AG20443 (cell line): ENCODE measurements around the gene HOXD12.

ENCODE experiments used
- DNase-seq: peaks from one replicate; pipeline ENCODE4 v3.0.0; 2012; ENCODE audit warnings: low spot score, mixed read lengths

The HOXD12 gene

DNA sequence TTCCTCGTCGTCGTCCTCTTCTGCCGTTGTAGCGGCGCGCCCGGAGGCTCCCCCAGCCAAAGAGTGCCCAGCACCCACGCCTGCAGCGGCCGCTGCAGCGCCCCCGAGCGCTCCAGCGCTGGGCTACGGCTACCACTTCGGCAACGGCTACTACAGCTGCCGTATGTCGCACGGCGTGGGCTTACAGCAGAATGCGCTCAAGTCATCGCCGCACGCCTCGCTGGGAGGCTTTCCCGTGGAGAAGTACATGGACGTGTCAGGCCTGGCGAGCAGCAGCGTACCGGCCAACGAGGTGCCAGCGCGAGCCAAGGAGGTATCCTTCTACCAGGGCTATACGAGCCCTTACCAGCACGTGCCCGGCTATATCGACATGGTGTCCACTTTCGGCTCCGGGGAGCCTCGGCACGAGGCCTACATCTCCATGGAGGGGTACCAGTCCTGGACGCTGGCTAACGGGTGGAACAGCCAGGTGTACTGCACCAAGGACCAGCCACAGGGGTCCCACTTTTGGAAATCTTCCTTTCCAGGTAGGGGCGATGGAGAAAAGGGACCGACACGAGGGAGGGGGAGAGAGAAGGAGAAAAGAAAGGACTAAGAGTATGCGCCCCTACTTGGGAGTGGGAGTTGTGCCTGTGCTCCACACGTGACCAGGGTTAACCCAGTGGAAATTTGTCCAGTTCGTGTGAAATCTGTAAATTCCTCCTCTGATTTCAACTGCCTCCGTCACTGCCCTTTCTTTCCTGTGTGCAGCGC, 6.3 kb upstream of the HOXD12 start:
- peak; percentile 80 for DNase-seq

DNA sequence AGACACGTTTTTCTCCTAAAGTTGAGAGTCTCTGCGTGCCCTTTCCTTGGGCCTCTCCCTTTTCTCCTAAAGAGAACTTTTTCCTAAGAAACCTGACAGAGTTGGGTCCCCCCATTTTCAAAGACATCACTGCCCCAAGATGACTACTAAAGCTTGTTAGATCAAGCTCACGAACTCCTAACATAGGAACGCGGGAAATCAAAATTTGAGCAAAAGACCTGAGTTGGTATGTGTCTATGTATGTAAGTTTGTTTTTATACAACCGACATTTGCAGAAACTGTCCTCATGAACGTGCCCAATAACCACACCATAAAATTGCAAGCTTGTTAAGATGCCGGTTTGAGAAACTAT, 5.7 kb upstream of the HOXD12 start:
- DNase-seq = no peak

DNA sequence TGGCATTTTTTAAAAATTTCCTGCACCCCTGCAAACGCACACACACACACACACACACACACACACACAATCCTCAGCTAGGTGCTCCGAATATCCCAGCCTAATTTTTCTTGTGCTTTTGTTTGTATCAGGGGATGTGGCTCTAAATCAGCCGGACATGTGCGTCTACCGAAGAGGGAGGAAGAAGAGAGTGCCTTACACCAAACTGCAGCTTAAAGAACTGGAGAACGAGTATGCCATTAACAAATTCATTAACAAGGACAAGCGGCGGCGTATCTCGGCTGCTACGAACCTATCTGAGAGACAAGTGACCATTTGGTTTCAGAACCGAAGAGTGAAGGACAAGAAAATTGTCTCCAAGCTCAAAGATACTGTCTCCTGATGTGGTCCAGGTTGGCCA, 5.2 kb upstream of the HOXD12 start:
- no peak for DNase-seq

DNA sequence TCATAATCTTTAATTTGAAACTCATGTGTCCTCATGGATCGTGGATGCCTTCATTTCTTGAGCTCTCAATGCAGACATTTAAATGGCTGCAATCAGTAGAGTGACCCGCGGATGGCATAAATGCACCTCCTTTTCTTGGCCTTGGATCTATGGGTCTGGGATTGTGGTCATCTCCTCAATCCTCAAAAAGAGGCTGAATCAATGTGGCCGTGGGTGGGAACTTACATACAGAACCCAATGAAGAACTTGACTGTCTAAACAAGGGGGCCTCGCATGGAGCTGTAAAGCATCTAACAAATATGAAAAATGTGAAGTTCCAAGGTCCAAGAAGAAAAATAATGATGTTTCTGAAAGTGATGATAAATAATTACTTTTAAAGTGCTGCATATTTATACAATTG, 4.2 kb upstream of the HOXD12 start:
- no peak for DNase-seq

DNA sequence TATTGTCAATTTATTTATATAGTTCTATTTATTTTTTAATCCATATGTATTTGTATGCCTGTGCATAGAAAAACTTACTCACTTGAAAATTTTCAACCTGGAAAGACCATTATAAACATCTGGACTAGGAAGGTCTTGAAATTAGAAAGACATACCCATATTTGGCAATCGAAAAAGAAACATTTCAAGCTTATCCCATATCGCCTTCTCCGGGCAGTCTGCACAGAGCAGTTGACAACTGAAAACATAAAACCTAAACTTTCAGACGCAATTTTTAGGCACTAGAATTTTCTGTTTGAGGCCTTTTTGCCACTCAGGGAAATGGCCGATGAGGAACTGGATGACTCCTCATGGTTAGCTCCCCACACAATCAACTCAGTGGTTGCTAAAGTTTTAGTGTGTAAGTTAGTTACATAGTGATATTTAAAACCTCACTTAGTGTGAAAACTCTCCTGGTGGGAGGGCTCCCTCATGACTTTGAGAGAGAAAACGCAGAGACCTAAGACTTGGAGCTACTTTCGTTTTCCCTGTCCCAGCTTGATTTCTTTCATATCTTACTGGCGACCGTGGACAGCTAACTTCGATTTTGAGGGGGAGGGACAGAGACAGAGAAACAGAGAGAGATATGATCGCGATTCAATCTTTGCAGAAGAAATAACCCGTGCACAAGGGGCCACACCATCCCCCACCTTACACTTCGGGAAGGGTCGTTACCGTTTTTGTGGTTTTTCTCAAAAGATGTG, 3.2 kb upstream of the HOXD12 start:
- no peak for DNase-seq

DNA sequence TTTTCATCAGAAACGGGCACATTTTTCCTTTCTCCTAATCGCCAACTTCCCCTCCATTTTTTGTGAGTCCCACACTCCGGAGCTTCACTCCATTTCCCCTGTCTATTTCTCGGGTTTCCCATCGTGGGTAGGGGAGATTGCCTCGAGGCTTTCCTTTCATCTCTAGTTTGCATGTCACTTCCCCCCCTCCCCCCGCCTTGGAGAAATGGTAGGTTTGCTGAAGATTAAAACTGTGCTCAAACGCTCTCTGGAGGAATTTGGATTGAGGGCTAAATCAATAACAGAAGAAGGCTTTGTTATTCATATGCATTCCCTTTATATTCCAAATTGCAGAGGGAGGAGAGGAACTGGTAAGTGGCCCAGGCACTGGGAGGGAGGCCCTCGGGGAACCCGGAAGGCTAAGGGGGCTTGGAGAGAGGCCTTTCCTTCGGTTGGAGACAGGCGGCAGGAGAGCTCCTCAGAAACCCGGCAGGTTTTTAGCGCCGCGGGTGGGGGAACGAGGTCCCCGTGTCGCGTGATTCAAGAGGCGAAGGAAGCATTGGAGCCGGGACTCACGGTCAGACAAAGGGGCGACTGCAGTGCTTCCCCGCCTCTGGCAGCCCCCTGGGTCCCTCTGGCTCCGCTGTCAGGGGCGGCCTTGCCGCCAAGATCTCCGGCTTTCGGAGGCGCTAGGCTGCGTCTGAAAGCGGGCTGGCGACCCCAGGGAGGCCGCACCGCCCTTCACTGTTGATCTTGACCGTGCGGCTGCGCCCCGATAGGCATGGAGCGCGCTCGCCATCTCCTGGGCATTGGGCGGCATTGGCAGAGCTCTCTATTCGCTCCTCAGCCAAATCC, 2.4 kb upstream of the HOXD12 start:
- peak; percentile 90 for DNase-seq

DNA sequence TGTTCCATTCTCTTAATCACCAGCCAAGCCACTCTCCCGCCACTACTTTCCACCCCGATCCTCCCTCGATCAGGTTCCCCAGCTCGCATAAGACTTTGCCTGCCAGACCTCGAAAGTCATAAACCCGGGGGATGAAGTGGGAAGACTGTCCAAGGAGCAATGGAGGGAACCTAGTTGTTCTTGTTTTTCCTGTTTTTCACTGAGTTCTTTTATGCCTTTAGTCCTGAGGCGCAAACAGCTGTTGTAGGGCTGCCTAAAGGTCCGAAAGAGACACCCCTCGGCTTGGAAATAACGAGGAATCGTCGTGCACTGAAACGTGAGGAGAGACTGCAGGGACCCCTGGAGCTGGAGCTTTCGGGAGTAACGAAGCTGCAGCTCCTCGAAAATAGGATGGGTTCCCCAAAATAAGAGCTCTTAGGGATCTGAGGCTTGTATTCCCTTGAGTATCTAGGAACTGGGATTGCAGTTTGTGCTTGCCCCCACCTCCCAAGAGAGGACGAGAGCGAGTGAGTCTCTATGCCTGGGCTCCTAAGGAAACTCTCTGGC, 1.7 kb upstream of the HOXD12 start:
- no peak for DNase-seq

DNA sequence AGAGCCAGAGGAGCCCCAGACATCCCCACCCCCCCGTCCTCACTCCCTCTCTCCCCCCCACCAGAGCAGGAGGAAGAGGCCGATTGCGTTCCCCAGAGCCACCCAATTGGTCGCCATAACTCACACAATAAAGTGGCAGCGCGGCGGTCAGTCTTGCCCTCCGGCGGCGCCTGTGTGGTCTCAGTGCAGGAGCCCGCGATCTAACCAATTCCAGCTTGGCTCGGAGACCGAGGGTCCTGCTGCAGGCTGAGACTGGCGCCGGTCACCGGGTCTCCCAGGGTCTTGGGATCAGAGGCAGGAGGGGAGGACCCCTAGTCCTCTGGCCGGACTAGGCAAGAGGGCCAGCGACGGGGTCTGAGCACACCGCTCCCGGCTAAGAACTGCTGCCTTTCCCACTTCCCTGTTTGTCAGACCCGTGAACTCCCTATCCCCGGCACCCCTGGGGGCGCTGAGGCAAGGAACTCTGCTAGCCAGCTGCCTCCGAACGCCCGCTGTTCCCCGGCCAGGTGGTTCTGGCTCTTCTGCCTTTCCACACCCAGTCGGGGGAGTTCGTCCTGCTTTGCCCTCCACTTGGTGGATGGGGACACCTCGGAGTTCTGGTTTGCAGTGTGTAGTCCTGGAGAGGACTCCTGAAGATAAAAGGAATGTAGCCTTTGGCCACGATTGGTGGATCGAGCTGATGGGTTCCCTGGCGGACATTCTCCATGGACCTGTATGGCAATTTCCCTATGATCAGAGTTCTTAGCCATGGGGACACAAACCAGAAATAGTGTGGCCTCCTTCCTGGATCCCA, 1.0 kb upstream of the HOXD12 start:
- no peak for DNase-seq

DNA sequence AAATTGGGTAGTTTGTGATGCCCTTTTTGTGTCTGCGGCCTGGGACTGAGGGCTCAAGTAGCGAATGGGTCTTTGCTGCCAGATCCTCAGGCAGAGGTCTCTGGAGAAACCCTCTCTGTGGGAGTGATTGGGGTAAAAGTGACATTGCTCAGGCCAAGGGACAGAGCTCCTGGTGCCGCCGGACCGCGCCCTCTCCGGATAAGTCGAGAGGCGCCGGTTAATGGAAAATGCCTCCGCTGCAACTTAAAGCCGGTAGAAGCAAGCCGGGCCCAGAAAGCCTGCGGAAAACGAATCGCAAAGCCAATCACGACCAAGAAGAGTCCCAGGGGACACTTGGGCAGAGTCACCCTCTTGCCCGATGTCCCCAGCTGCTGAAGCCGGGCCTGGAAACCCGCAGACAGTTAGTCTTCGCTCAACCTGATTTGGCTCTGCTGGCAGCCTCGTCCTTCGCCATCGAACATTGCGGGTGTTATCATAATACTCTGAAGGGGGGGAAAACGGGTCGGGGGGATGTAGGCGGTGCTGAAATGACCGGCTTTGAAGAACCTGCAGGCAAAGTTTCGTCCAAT, 352 bp upstream of the HOXD12 start:
- no peak for DNase-seq

DNA sequence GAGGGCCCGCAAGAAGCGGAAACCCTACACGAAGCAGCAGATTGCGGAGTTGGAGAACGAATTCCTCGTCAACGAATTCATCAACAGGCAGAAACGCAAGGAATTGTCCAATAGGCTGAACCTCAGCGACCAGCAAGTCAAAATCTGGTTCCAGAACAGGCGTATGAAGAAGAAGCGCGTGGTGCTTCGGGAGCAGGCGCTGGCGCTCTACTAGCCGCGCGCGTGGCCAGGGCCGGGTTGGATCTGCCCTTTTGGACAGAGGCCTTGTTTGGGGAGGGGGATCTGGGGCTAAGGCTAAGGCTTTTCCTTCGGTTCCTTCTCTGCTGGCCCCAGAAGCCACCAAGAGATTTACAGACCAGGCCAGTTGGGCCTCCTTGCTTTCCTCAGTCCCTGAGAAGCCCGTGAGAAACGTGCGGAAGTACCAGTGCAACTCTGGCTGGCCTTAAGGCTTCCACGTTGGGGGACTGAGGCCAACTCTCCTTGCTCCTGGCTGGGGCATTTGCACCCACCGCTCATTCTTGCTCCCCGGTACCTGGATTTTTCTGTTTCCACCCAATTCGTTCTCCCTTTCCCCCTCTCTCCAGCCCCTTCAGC, 1.0 kb downstream of the HOXD12 start:
- DNase-seq = no peak

DNA sequence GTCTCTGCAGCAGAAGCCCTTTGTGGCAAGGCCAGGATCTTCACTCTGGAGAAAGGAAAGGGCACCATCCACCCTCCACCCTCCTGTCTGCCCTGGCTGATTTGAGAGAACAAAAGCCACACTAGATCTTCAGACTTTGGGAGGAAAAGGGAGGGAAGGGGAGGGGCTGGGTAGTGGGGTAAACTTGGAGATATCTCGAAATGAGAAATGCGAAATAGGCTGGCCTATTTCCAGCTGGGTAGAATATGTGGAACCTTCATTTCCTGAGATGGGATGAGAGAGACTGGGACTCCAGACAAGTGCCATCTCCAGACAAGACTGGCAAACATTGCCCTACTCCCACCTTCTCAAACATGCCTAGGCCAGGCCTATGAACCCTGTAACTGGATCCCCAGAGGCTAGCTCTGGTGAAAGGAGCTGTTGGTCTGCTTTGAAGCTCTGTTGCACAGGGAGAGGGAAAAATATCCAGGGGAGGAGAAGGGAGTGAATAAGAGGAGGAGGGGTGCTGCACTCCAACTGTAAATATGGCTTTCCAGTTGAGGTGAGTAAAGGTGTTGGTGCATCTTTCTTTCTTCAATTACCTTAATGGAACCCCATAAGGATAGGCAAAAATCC, 1.7 kb downstream of the HOXD12 start:
- DNase-seq = no peak

DNA sequence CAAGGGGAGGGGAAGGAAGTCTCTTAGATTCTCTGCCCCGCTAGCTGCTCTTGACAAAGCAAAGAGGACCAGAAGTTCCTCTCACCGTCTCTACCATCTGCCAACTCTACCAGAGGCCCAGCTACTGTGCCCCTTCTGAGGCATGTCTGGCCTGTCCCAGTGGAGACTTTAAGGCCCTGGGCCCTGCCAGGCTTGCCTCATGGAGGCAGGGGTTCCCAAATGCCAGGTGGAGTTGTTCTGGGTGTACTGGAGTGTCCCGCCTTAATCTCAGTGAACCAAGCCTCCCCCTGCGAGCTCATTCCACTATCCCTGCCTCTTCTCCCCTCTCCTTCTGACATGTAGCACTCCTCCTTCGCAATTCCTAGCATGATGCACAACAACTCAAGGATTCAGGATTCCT, 2.2 kb downstream of the HOXD12 start:
- no peak for DNase-seq

DNA sequence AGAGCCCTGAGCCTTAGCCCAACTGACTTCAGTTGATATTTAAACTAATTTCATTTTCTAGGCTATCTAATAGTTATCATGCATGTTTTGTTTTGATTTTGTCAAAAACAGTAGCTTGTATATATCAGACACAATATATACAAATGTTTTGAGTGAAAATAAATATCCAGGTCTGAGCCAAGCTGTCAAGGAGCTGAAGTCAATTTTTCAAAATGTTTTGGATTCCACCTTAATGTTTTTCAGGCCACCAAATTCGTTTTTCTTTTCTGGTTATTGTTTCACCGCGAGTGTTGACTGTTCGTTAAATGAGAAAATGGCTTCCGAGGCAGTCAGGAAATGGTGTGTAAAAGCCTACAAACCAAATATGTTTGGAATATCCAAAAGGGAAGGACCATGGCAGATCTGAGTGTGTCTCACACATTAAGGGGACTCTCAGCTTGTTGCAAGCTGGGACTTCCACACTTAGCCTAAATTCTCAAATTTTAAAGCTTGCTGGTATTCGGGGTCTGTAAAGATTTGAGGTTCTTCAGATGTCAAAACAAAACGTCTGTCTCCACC, 2.8 kb downstream of the HOXD12 start:
- no peak for DNase-seq

DNA sequence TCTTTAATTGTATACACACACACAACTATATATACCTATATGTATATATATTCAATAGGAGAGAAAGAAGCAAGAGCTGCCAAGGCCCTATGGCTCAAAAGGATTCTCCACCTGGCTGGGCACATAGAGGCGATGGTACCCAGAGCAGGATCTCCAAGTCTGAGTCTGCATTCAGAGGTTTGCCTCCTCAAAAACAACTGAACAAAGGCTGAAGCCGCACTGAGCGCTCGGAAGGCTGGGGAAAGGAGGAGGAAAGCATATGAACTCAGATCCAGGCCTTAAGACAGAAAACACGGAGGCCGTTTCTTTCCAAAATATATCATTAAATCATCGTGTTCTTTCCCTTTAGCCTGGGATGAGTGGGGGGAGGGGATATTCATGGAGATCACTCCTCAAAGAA, 3.6 kb downstream of the HOXD12 start:
- no peak for DNase-seq

DNA sequence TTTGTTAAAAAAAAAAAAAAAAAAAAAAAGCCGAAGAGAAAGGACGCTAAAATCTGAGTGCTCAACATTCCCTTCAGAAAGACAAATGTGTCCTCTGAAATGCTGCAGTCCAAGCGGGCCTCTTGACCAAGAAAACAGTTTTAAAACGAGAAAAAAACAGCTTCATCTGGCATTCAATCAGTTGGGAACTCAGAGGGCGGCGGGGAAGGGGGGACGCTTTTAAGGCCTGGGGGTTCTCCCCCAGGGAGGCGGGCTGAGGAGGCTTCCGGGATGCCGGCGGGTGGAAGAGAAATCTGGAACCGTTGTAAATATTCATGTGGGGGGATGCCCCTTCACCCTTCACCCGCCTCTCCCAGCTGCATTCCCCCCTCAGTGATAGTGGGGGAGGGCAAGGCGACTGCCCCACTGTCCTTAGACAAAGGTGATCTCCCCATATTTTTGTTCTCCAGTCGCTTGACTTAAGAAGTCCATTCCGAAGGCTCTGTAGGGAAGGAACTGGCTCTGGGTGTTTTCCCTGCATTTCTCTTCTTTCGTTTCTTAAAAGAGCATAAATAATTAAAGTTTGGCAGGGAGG, 4.2 kb downstream of the HOXD12 start:
- no peak for DNase-seq

DNA sequence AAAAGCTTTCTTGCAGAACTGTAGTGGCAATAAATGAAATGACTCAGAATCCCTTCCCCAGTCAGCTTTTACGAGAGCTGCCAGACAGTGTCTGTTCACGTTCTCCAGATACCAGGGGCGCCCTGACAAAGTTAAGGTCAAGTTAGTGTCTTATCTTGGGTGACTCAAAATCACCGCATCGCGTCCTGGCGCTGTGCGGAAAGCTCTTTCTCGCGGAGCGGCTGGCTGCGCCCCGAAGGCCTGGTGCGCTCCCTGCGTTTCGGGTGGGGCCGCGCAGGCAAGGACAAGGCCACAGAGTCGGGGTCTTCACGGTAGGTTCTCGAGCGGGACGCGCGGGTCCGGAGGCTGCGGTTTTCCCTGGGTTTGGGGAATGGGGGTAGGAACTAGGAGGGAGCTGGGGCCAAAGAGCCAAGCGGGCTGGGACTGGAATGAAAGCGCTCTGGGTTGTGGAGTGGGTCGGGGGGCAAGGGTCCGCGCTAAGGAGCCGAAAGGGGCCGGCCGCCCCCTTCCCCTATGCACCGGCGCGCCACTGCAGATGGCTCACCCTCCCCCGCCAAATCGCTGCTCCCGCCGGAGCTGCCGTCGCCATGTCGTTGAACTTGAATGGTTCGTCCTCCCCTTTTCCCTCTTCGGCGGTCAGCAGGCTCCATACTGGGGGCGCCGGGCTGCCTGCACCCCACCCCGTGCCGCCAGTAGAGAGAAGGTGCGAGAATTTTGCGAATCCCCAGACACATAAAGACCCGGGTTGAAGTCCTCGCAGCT, 4.9 kb downstream of the HOXD12 start:
- peak; percentile 65 for DNase-seq

DNA sequence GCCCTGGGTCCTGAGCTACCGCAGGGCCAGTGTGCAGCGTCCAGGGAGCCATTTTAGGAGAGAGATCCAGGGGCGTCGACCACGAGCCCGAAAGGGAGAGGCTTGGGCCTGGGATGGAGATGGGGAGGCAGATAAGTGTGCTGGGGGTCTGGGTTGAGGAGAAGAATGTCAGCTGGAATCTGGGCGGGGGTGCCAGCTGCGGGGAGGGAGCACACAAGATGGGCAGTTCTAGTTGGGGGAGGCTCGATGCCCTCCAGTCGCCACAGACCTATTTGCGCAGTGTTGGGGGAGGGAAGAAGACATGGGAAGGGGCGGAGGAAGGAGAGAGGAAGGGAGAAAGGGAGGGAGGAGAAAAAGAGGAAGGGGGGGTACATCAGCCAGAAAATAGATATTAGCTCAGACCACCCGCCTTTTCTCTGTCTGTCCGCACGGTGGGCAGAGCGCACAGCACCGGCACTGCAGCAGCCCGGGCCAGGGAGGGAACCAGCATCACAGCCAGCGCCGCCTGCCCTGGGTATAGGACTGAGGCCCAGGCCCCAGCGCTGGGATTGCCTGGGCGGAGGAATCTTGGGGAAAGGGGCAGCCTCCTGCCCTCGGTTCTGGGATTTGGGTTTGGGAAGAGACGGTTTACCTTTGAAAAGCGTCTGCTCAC, 5.6 kb downstream of the HOXD12 start:
- peak; percentile 61 for DNase-seq

DNA sequence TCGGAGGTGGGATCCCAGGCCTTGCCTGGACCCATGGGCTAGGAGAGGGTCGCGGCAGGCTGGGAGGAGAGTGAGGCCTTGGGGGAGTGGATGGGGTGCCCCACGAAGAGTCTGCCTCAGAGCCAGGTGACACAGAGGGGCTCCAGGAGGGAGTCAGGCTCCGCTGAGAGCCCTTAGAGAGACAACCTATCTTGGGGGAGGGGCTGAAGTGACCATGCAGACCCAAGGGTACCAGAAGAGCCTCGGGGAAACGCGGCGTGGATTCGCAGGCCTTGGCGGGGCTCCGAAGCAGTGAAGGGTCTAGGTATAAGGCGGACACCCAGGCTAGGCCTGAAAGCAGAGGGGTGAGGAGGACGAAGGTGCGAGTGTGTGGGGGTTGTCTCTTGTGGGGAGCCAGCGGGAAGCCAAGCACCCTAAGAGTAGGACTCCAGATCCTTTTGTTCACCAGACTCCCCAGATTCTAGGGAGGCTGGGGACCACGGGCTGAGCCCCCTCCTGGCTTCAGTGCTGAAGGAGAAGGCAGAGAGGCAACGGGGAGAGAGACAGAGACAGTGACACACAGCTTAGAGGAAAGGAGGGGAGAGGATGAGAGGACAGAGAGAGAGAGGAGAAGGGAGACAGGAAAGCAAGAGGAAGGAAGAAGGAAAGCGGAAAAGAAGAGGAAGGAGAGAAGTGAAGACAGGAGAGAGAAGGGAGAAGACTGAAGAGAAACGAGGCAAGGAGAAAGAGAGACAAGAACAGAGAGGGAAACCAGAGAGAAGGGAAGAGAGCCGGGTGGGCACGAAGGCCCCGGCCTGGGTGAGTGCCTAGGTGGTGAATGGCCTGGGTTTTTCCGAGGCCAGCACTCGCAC, 6.4 kb downstream of the HOXD12 start:
- DNase-seq = peak; percentile 22
